Heart right ventricle (tissue), 16 donors: Measurements from ENCODE around the gene LECT2. TPM values are rescaled to one million over a fixed set of nuclear protein-coding genes. Genes with fewer than 3 reads are reported as not detected.

Source experiments
- ATAC-seq, 8 donors: fragments of 200-7000 bp; cut with Tn5 transposase; one replicate each; pipeline ENCODE4 v1.9.1; 2020; ENCODE audit warnings: mild to moderate bottlenecking in 8 of 8, moderate library complexity in 8 of 8, moderate number of reproducible peaks in 1 of 8
- DNase-seq, 2 donors: peaks; one replicate each; pipeline ENCODE4 v3.0.0-alpha.2; 2020
- H3K27ac ChIP-seq, 10 donors: fragments of 200-600 bp; sonication (generic) in 2 of 10; one replicate each; pipeline versions ENCODE4 v1.5.0 to v1.8.0; 2020 to 2022; ENCODE audit warnings: mild to moderate bottlenecking in 3 of 10
- H3K27me3 ChIP-seq, 7 donors: fragments of 200-600 bp; one replicate each; pipeline ENCODE4 v1.8.0; 2021 to 2022; ENCODE audit warnings: mild to moderate bottlenecking in 2 of 7
- H3K36me3 ChIP-seq, 9 donors: fragments of 200-600 bp; sonication (generic) in 1 of 9; one replicate each; pipeline versions ENCODE4 v1.5.0 to v1.8.0; 2020 to 2022; ENCODE audit warnings: mild to moderate bottlenecking in 2 of 9
- H3K4me1 ChIP-seq, 9 donors: fragments of 200-600 bp; sonication (generic) in 1 of 9; one replicate each; pipeline versions ENCODE4 v1.5.0 to v1.8.0; 2020 to 2022; ENCODE audit warnings: mild to moderate bottlenecking in 4 of 9
- H3K4me3 ChIP-seq, 10 donors: fragments of 200-600 bp; sonication (generic) in 2 of 10; one replicate each; pipeline versions ENCODE4 v1.5.0 to v1.8.0; 2020 to 2022; ENCODE audit warnings: mild to moderate bottlenecking in 7 of 10, moderate library complexity in 2 of 10
- H3K9me3 ChIP-seq, 11 donors: fragments of 200-600 bp in 10 of 11; sonication (generic) in 2 of 11; one replicate each; pipeline versions ENCODE4 v1.5.0 to v1.8.0; 2013 to 2022; ENCODE audit warnings: mild to moderate bottlenecking in 2 of 11, control low read depth in 1 of 11, moderate library complexity in 1 of 11
- CTCF ChIP-seq, 9 donors: fragments of 200-600 bp; sonication (generic) in 2 of 9; IDR thresholded peaks; one replicate each; pipeline versions ENCODE4 v1.5.0 to v1.8.0; 2021 to 2022; ENCODE audit warnings: antibody characterized with exemption in 9 of 9, mild to moderate bottlenecking in 5 of 9, moderate library complexity in 1 of 9
- WGBS, 2 donors: extraction: QIAGEN DNeasy Blood & Tissue Kit; methylation state at CpG; one replicate each; pipeline ENCODE4 v1.1.7; 2013; ENCODE audit warnings: inconsistent platforms in 1 of 2; 5-methylcytosine and 5-hydroxymethylcytosine counted together
- intact Hi-C, 10 donors: fragments of 100-400 bp; cut with DNase I; formaldehyde crosslinking; loops; one replicate each; pipeline versions ENCODE4 v1.11.1 to v1.14.2; 2022
- long read RNA-seq, 3 donors: library from polyadenylated mRNA; unstranded; transcript quantifications; one replicate each; pipeline ENCODE4 v2.0.0, GENCODE V29; 2020 to 2021
- polyA plus RNA-seq, 2 donors: library from polyadenylated mRNA; stranded (reverse); fragments of 200-250 nt; gene quantifications; one replicate each; pipeline ENCODE4 v1.2.3, GENCODE V29; 2013
- total RNA-seq, 10 donors: library from RNA; stranded (reverse); fragmentation: NEBNext Ultra II Directional in 3 of 10; extraction: Animal tissue kit (Norgen Biotek cat#: 25700) in 3 of 10; gene quantifications; one replicate each; pipeline versions ENCODE4 v1.2.1 to v1.2.4, GENCODE V29; 2021 to 2023
- donor health status: Arrhythmogenic right ventricular cardiomyopathy.
- donor health status: ischemic (EF 13 %, LVEDD 7.1; RV severe dilation, severe dysfunction).
- donor health status: healthy with polysubstance abuse.
- donor health status: DM: no; HTN: yes; CAD: no.
- donor health status: DM: no; HTN: no; CAD: no.
- donor health status: ischemic (EF 25% LVEDD 6.9; RV normal size, moderate dysfunction).
- donor health status: ischemic (EF 25% LVEDD 5.7; RV mildly dilated, moderate dysfunction).
- donor health status: healthy.
- donor health status: DM: yes; HTN: yes; CAD: no.
- donor health status: Ischemic cardiomyopathy.
- donor health status: ischemic (EF 35%, LVEDD 5.7; RV mildly dilated, moderate dysfunction).
- donor health status: nonischemic (EF 11% LVEDD 7.7; RV severe dilation, severe dysfunction).
- donor health status: DM: yes; HTN: yes; CAD: no.
- donor health status: PGD.
- donor health status: ischemic (EF 29% LVEDD 5.4; RV normal size, mild dysfunction).
- donor health status: nonischemic (EF 23%, LVEDD 6.1; RV moderate dilation, normal function).

The LECT2 gene
- total RNA-seq (not detected), polyA plus RNA-seq (not detected)
- long read RNA-seq, donor 1: 0 reads
- long read RNA-seq, donor 2: 0 reads
- long read RNA-seq, donor 3: 0 reads

DNA sequence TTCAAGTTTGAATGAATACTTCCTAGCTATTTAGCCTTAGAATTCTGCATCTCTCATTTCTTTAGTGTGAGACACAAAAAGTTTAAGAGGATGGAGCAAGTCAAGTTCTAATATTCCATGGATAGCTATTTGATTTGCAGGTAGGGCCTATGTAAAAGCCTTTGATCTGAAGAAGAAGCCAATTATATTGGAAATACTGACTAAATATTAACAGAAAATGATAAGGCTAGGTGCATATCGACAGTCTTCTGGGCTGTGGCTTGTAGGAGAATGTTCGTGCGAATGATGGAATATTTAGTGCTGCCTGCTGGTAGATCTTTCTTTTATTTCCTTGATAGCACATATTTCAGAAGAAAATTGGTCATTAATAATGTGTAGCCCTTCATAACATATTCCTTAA, at the start of gene LECT2:
Gene LECT2 (minus strand): TSS at position 85 of the 400 bp plus-strand sequence. CDS start 150 bp downstream, outside the sequence.
- peaks cover 0 to 9% (median 0%) of the 10 kb centered on the region in 7 donors for H3K27me3 ChIP-seq
- TF ChIP-seq CTCF (IDR thresholded peaks at IDR 0.05): no peak
- ATAC-seq (no peak), DNase-seq (no peak)
- intact Hi-C loops: loop anchor here in 1 of 10 donors (5.0 to 10.0 kb wide), 2 partner anchors 122 to 240 kb away; partner anchors contain the start of gene SMIM32
- H3K4me1 ChIP-seq: no peaks in the 10 kb centered on the region
- H3K27ac ChIP-seq: no peak within 1 kb of the TSS
- H3K4me3 ChIP-seq: no peak within 1 kb of the TSS
- WGBS, 2 donors: 97 to 98% methylated on average over 3 of the region's 3 CpGs
- no peaks in the 10 kb centered on the region for H3K36me3 ChIP-seq
- H3K9me3 ChIP-seq: no peaks in the 10 kb centered on the region

DNA sequence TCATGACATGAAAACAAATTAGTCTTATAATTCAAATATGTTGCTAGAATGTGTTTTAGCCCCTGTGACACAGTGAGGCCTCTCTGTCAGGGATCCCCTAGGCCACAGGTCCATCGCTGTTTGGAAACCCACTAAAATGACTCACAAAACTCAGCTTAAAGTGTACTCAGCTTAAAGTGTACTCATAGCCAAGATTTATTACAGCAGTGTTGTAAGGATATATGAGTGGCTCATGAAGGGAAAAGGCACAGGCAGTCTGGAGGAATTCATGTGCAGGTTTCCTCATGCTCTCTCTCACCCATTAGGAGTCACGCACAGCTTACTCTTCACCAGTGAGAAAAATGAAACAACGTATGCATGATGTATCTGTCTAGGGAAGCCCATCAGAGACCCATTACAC, 49.7 kb upstream of the LECT2 start:
- H3K27ac ChIP-seq: no peak overlapping the region
- H3K27me3 ChIP-seq: no peaks in the 10 kb centered on the region
- no peaks in the 10 kb centered on the region for H3K36me3 ChIP-seq
- no peak for TF ChIP-seq CTCF (IDR thresholded peaks at IDR 0.05)
- ATAC-seq (no peak), DNase-seq (no peak)
- H3K4me1 ChIP-seq: peaks cover 0 to 24% (median 0%) of the 10 kb centered on the region in 9 donors
- H3K9me3 ChIP-seq: no peaks in the 10 kb centered on the region
- intact Hi-C loops: no loop called here
- H3K4me3 ChIP-seq: no peak overlapping the region
- WGBS, 2 donors: 94 to 99% methylated on average over 3 of the region's 3 CpGs

DNA sequence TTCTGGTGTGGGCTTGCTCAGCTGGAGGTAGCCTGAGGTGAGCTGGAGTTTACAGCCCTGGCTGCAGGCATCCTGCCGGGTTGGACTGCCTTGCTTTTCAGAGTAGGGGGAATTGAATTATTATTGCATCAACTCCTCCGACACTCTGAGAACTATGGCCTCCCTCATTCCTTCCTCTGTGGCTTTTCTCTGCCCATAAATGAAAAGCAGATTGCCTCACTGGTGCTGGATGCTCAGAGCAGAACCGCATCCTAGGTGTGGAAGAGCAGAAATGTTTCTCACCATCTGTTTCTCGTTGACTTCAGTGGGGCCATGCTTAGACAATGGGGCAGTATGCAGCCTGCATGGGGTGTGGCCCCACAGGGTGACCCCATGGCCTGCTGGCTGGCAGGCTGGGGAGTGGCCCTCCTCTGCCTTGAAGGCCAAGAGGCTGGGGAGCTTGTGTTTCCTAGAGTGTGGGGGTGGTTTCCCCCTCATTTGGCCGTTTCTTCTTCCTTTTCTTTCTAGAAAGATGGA, 46.7 kb upstream of the LECT2 start:
- no peak for DNase-seq

DNA sequence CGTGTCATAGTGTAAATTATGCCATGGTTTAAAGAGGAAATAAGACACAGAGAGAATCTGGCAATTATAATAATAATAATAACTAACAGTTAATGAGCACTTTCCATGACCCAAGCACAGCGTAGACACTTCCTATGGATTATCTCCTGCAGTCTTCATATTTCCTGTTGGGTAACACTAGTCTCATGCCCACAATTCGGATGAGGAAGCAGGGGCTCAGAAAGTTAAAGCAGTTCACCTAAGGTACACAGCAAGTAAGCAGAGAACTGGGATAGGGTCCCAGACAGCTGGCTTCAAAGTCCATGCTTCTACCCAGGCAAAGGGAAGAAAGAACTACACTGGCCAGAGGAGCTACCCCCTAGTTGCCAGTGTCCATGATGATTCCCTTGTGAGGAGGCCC, 46.1 kb upstream of the LECT2 start:
- H3K27me3 ChIP-seq: no peaks in the 10 kb centered on the region
- peaks cover 0 to 45% (median 0%) of the 10 kb centered on the region in 9 donors for H3K4me1 ChIP-seq
- H3K36me3 ChIP-seq: no peaks in the 10 kb centered on the region
- no peak for TF ChIP-seq CTCF (IDR thresholded peaks at IDR 0.05)
- intact Hi-C loops: no loop called here
- no peaks in the 10 kb centered on the region for H3K9me3 ChIP-seq
- H3K4me3 ChIP-seq: no peak overlapping the region
- DNase-seq (no peak), ATAC-seq (peak in 5 of 8 donors; percentile 21 to 50 (median 28))
- peak overlapping the region in 4 of 10 donors; percentile 8 to 72 (median 20) for H3K27ac ChIP-seq
- WGBS, 2 donors: 86 to 87% methylated on average over 3 of the region's 3 CpGs

More for the DNA sequence above, 46.7 kb upstream of the LECT2 start:
- peak overlapping the region in 4 of 10 donors; percentile 8 to 72 (median 18) for H3K27ac ChIP-seq
- no peak for TF ChIP-seq CTCF (IDR thresholded peaks at IDR 0.05)
- H3K9me3 ChIP-seq: no peaks in the 10 kb centered on the region
- intact Hi-C loops: no loop called here
- peaks cover 0 to 39% (median 0%) of the 10 kb centered on the region in 9 donors for H3K4me1 ChIP-seq
- peak in 7 of 8 donors; percentile 38 to 83 (median 71) for ATAC-seq
- no peaks in the 10 kb centered on the region for H3K36me3 ChIP-seq
- no peak overlapping the region for H3K4me3 ChIP-seq
- H3K27me3 ChIP-seq: no peaks in the 10 kb centered on the region
- WGBS, 2 donors: 54 to 67% methylated on average over 5 of the region's 5 CpGs
